GM18498 (cell line): ENCODE data around the gene EFNA5.

Source experiments
- ATAC-seq: cut with Tn5 transposase; IDR thresholded peaks from one replicate; pipeline ENCODE4 v1.9.1; 2021; ENCODE audit warnings: mild to moderate bottlenecking, moderate library complexity; ENCODE audit not compliant: unreplicated experiment

Gene EFNA5

DNA sequence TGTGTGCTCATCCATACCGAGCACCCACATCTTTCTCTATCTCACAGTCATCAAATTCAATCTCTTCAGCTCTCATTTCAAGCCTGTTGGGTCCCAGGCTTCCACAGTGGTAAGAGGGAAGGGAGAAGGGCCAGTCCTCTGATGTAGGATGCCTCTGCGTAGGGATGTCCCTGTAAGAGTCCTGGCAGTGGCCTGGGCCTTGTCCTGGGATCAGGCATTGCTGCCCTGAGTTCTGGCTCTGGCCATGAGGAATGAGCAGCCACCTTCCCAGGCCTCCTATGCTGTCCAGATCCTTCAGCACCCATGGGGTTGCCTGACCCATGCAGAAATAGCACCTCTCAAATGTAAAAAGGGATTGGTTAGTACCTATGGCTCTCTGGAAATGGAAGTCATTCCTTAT lies 121.2 kb downstream of the EFNA5 start:
- no peak for ATAC-seq

DNA sequence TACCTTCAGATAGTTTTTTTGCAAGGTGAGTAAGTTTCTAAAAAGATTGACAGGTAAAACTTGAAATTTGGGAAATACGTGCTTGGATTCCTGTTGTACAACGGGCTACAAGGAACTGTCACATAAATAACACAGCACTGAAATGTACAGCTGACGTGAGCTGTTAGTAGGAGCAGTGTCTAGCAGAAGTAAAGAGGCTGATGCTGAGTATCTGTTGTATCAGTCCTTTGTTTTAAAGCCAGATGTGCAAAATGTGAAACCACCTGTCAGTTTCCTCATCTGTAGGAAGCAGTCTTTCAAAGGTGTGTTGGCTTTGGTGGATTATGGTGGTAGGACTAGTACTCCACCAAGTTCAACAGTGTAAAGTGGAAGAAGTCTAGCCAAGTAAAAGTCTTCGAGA lies 122.3 kb downstream of the EFNA5 start:
- ATAC-seq: no peak

DNA sequence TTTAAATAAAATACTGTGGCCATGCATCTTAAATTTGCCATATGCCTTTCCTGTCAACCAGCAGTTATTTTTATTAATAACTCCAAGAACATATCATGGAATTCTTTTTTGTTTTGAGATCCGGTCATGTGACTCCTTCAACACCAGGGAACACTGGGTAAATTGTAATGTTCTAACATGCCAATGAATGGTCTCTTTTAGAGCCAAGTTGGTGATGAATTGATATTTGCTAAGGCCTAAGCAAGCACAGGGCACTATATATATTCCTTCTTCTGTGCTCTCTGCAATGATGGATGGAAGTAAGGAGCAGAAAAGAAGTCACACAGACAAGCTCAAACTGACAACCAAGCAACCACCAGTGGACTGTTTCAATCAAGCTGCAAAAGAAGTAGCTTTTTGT lies 124.0 kb downstream of the EFNA5 start:
- no peak for ATAC-seq

DNA sequence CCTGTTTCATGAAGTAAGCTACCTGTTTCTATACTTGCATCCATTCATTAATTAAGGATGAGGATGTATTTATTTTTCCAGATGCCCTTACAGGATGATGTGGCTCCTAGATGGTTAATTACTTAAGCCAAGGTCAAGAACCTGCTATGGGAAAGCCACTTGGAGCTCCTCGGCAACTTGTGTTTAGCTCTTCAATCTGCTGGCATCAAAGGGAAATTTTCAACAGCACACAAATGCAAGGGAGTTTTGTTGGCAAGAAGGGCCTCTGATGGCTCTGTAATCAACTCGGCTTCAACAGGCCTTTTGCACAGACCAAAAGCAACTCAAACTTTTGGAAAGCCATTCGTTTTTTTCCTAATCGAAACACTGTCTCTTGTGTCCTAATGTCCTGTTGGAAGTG lies 125.3 kb downstream of the EFNA5 start:
- ATAC-seq: no peak

DNA sequence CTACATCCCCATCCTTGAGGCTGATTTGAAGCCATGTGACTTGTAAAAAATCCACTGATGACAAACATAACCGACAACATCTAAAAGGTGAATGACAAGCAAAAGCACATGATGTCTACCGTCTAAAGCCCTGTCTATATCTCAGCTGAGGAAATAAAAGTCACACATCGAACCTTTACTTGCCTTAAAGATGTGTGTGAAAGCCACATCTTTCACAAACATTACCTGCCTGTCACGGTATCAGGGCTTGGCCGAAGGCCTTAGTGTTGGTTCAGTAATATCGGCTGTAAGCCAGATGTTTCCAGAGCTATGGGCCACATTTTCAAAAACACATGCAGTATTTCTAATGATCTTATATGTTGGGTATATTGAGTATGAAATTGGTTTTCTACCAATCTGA lies 125.8 kb downstream of the EFNA5 start:
- ATAC-seq: no peak

DNA sequence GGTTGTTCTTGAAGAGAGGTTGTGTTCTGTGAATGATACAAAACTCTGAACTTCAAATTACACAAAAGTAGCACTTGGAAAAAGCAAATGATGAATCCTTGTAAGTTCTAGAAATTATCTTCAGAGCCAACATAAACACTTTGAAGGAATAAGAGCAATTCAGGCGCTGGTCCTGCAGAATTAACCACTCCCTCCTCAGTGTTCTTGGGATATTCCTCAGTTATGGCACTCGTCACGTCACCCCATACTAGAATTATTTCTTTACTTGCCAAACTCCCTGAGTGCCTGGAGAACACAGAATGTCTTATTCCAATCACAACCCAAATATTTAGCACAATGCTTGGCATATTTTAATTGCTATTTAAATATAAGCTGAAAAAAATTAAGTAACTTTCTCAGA lies 126.3 kb downstream of the EFNA5 start:
- no peak for ATAC-seq

DNA sequence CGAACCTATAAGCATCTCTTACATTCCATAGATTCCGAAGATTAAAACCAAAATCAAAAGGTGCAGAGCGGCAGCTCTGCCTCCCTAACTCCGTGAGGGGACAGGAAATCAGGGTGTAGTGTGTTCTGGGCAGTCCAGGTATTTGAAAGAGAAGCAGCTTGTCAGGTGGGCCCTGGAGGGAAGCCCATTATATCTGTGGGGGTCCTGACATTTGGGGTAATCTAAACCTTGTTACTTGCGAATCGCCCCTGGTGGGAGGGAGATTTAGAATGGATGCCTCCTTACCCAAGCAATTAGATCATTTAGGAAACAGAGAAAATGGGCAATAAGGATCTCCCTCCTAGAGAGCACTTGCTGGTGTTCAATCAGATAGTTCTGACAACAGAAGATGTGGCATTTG lies 126.9 kb downstream of the EFNA5 start:
- ATAC-seq: no peak

DNA sequence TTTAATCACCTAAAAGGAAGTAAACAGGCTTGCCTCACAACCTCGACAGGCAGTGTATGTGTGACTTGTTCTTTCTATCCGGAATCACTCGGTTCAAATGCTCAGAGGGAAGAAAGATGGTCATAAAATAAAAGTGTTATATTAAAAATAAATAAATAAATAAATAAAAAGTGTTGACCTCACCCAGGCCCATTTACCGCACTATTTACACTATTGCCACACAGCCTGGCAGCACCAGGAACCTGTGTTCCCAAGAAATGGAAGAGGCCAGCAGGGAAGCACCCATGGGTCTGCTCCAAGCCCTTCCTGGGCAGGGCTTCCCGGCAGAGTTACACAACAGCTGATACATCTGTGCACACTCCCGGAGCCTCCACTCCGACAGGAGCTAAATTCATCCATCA lies 127.9 kb downstream of the EFNA5 start:
- ATAC-seq: no peak

DNA sequence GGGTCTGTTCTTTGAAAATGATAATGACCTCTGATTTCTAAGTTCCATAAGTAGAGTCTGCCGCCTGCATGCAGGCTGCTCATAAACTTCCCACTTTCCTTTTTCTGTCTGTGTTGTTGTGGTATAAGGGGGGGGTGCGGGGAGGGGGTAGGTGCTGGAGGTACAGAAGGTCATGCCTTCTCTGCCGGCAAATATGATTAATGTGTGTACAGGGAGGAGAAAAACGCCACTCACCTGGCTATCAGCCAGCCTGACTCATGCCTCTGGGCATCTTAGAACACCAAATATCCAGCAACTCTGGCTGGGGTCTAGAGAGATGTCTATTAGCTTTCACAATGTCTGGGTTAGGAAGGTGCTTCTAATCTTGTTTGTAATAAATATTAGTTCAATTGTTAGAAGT lies 128.3 kb downstream of the EFNA5 start:
- peak; percentile 51 for ATAC-seq

DNA sequence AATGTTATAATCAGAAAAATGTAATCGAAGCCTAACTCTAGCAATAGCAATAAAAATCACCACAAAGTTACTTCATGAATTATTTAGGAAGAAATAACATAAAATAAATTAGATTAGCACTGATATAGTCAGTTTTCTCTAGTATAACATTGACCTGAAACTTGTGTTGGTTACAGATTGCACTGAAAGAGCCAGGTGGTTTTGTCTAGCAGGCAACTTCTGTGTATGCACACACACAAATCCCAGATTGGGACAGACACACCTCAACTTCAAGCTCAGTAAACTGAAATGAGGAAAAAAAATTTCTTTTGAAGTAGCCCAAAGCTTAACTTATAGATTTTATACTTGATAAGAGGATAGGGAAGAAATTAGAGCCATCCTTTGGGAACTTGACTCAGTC lies 129.3 kb downstream of the EFNA5 start:
- ATAC-seq: peak; percentile 57

DNA sequence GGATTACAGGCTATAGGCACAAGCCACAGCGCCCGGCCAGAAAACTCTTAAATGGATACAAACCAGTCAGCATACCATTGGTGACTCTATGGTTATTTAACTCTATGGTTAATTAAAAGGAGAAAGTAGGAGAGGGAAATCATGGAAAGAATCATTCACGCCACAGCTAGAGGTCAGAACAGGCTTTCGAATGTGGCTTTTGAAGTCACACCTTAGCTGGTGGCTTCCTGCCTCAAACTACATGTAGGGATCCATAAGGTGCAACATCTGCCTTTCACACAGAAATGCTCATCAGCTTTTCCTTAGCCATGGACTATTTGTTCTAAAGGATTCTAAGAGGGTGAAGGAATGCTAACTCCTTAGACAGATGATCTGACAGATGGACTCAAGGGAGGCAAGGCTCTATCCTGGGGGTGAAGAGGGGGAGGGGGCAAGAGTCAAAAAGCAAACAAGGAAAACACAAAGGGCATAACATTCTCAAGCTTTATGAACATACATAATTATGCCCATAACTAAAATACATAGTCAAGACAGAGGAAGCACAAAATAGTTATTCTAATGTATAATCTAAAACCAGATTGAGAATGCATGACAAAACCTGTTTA lies 130.9 kb downstream of the EFNA5 start:
- no peak for ATAC-seq

DNA sequence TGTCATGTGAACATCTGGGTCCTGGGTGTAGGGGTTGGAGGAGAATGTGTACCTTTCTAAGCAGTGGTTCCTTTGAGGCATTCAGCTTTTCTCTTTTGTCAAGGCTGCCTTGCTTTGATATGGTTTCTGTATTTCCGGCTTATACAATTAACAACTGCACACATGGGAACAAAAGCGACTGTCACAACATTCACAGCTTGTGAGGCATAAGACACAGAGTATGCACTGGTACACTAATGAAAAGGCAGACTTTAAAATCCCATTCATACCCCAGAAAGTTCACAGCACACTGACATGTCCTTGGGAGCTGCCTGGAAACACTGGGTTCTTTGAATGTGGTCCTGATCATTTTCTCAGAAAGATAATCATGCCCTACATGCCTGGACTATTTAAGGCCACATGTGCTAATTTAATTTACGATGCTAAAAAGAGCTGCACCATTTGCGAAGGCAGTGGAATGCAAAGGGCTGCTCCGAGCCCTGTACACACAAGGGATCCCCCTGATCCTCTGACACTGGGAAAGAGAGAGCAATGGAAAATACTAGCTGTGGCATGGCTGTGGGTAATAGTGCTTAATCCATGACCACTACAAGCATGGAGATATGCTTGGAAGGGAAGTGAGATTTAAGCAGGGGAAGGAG lies 131.8 kb downstream of the EFNA5 start:
- no peak for ATAC-seq

DNA sequence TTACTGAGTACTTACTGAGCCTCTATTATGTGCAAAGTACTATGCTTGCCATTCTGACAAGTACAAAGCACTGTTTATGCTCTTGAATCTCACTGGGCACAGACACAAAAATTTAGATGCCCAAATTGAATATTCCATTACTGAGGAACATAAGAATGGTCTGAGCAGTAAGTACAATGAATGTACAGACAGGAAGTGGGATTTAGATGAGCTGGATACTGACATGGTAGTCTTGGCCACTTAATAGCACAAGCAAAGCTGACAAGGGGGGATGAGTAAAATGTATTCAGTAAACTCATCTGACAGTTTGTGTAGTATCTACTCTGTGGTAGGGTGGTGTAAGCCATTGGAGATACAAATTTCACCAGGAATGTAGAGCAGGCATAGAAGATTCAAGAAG lies 132.4 kb downstream of the EFNA5 start:
- ATAC-seq: no peak

DNA sequence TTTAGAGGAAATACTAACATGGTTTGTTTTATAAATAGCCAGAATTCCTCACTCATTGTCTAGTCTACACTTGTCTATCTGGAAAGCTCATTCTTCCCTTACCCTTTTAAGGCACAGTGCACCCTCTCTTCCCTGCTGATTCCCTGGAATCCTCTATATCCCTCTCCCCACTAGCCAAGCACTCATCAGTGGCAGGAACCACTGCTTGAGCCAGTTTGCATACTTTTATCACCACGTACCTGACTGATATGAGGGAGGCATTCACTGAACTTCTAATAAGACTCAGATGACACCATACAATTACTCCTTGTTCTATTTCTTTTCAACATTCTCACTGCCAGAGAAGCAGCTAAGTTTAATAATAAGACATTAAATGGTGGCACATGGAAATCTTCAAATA lies 134.9 kb downstream of the EFNA5 start:
- ATAC-seq: no peak

DNA sequence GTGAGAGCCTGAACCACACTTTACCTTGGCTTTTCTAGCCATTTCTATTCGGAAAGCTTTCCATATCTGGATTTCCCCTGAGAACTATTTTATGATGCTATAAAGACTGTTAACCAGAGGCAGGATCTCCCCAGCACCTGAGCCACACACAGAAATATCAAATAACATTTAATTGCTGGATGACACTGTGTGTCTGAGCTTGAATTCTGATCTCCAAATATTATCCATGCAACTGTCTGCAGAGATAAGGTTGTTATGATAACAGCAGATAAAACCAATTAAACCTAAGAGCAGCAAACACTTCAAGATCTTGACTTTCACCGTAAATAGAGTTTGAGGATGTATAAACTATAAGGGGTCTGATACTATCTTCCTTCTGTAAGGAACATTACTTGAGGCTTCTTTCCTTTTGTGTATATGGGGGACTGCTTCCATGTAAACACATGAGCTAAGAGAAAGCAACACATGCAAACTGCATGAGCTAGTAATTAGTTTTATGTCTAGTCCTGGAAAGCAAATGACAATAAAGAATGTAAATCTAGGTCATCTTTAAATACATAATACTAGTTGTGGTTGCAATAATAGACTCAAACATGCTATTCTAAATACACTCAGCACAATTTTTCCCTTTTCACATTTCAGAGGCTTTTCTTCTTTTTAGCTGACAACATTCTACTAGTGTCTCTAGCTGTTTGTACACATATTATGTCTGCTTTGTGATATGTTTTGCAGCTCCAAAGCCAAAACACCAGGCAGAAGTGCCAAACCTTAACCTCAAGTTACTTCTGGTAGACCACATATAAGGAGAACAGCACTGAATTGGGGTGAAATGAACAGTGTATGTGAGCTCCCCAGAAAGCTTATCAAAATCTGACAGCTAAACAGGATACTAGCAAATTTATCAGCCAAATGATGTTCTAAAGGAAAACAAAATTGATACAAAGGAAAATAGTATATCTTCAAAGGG lies 136.5 kb downstream of the EFNA5 start:
- ATAC-seq: no peak

DNA sequence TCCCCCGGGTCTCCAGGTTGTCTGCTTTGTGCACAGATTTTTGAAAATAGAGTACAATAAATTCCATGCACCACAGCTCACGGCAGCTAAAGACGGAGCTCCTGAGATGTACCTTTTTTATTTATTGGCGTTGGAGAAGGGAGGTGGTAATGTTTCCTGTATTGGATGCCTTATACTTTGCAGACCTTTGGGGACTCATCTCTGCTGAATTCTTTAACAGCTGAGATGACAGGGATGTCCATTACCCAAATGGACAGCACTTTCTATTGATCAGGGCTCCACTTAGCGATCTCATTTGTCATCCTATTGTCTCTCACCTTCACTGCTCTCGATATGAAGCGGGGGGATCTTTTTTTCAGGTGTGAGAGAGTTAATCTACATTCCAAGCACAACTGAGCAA lies 137.8 kb downstream of the EFNA5 start:
- no peak for ATAC-seq

DNA sequence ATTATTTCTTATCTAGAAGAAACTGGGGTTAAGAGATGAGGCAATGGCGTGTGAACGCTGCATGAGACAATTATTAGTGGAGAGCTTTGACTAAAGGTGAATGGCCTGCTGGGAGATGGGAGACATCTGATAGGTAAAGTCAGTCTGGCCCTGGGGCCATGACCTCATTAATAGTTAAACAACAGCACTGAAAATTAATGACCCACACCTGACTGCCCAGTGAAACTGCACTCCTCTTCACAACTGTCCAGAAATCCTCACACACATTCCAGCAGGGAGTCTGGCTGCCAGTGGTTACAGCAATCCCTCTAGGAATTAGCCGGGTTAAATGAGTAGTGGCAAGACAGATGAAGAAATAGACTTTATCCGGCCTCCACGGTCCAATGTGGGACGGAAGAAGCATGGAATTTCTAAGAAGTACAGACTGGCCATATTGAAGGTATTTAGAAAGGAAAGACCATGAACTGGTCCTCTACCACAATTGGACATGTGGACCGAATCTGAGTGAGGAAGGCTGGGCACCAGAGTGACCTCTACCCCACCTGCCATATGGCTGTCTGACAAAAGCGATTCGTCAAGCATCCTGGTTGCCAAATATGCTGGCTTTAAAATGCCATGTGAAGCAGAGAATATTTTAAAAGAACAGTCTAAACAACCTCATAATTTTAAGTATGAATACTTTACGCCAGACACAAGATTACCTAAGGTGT lies 138.4 kb downstream of the EFNA5 start:
- ATAC-seq: no peak

DNA sequence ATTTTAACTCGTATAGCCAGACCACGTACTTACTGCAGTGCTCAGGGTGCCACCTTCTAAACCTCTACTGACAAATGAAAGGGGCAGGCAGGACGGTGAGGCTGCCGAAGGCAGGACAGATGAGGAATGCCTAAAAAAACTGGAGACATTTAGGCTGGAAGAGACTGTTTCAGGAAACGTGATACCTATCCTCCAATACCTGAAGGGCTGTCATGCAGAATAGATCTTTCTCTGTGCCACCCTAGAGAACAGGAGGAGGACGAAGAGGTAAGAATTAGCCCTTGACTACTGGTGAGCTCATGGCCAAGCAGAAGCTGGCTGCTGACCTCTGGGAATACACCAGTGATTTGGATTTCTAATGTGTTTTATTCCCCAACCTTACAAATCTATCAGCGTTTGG lies 139.4 kb downstream of the EFNA5 start:
- no peak for ATAC-seq

DNA sequence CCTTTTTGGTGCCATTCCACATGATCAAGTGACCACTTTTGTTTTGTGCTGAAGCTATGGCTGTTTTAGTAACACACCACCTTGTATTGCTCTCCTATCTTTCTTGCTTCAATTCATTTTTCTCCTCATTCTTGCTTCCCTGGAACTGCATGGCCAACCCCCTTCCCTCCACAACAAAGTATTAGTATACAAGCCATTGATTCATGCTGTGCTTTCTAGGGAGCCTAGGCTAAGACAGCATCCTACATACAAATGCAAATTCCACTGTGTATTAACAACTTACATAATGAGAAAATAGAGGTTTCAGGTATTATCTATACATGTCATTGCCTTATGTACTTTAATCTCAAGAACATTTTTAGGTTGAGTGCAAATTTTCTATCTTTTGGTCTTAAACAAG lies 141.1 kb downstream of the EFNA5 start:
- no peak for ATAC-seq

DNA sequence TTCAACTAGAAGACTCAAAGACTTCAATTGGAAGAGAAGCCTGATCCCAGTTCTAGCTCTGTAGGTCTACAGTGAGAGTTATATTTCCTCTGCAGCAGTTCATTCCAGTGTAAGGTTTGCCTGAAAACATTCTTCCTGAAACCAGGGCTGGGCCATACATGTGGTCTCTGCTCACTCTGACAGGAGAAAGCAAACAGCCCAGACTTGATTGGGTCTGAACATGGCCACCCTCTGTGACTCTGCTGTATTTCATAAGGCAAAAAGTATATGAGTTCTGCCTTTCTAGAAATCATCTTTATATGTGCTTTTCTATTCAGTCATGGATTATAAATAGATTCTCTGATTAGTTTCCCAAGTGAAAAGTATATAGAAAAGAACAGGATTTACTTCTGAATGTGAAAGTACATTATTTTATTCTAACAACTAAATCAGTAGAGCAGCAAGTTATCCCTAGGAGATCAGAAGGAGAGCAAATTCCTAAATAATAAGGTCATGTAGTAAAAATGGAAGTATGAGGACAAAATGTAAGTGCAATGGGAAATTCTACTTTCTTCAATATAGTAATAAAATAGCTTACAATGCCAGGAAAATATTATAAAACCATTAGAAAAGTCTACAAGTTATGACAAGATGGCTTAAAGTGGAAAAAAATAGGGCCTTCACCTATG lies 144.3 kb downstream of the EFNA5 start:
- ATAC-seq: no peak

DNA sequence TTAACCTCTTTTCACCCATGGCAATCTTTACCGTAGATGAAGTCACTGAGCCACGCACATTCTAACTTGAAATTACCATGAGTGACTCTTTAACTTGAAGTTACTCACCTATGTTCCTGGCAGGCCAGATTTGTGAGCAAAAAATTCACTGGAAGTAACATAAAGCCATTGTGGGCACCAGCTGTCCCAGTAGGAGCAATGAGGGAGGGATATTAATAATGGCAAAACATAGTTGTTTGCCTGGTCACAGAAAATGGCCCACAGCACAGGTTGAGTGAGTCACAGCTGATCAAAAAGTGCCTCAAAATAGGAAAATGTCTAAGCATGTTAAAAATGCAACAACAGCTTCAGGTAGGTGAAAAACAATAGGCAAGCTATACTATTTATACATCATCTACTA lies 146.6 kb downstream of the EFNA5 start:
- ATAC-seq: no peak
